Upper lobe of left lung (tissue), 6 donors: Measurements from ENCODE around the gene SLC16A3. TPM values are rescaled to one million over a fixed set of nuclear protein-coding genes. Genes with fewer than 3 reads are reported as not detected.
A peak's percentile ranks its signal among the peaks of the same experiment; 100 is the strongest.

Experiments used
- ATAC-seq, 2 donors: fragments of 200-7000 bp; cut with Tn5 transposase; one replicate each; pipeline ENCODE4 v1.9.1; 2022; ENCODE audit warnings: mild to moderate bottlenecking in 2 of 2, moderate library complexity in 2 of 2; ENCODE audit not compliant: low FRiP score in 2 of 2
- DNase-seq, 2 donors: peaks; one replicate each; pipeline ENCODE4 v3.0.0-alpha.2; 2019 to 2020
- H3K27ac ChIP-seq, 4 donors: fragments of 200-600 bp; sonication (generic); one replicate each; pipeline ENCODE4 v1.5.1; 2016 to 2019
- H3K27me3 ChIP-seq, 4 donors: fragments of 200-600 bp; sonication (generic); one replicate each; pipeline ENCODE4 v1.5.1; 2017 to 2019
- H3K36me3 ChIP-seq, 4 donors: fragments of 200-600 bp; sonication (generic); one replicate each; pipeline ENCODE4 v1.5.1; 2016 to 2019
- H3K4me1 ChIP-seq, 4 donors: fragments of 200-600 bp; sonication (generic); one replicate each; pipeline ENCODE4 v1.5.1; 2018 to 2019
- H3K4me3 ChIP-seq, 4 donors: fragments of 200-600 bp; sonication (generic); one replicate each; pipeline ENCODE4 v1.5.1; 2017 to 2019; ENCODE audit warnings: mild to moderate bottlenecking in 2 of 4, moderate library complexity in 1 of 4
- H3K9me3 ChIP-seq, 4 donors: fragments of 200-600 bp; sonication (generic); one replicate each; pipeline ENCODE4 v1.5.1; 2018 to 2019
- EP300 ChIP-seq, 4 donors: sonication (generic); formaldehyde crosslinking; IDR thresholded peaks; one replicate each; pipeline ENCODE4 v1.5.1; 2017; ENCODE audit warnings: antibody characterized with exemption in 4 of 4, control low read depth in 2 of 4
- POLR2A ChIP-seq, 4 donors: fragments of 450-650 bp; IDR thresholded peaks; one replicate each; pipeline ENCODE4 v1.5.1; 2016 to 2017; ENCODE audit warnings: antibody characterized with exemption in 4 of 4, mild to moderate bottlenecking in 2 of 4
- POLR2AphosphoS5 ChIP-seq, 2 donors: sonication (generic); formaldehyde crosslinking; IDR thresholded peaks; one replicate each; pipeline ENCODE4 v1.5.1; 2017; ENCODE audit warnings: antibody characterized with exemption in 2 of 2
- WGBS, 2 donors: methylation state at CpG; one replicate each; pipeline ENCODE4 v1.1.5; 2017 to 2018; 5-methylcytosine and 5-hydroxymethylcytosine counted together
- total RNA-seq, 6 donors: library from RNA; depleted of rRNA in 4 of 6; stranded (reverse); fragments of >200 nt in 4 of 6; gene quantifications; one replicate each; pipeline versions ENCODE4 v1.1.0 to v1.2.1, GENCODE V29; 2016 to 2021
- TF ChIP-seq, protein P1 (sequence below), 6 experiments: fragments of 450-650 bp in 4 of 6; fragments of 200-600 bp in 2 of 6; sonication (generic) in 2 of 6; IDR thresholded peaks; one replicate each; pipeline ENCODE4 v1.5.1; 2016 to 2019; ENCODE audit warnings: antibody characterized with exemption in 6 of 6
- donor health status: DM: no; HTN: no; CAD: no; lungs with moderate emphysema.
- donor health status: DM: no; HTN: yes; CAD: no; lungs with severe emphysema.

The SLC16A3 gene
- total RNA-seq, 6 donors from 2014 or later: 33.5 to 134 (median 102) TPM

GRCh38 chr17:82272495-82273326 lies 43.9 kb downstream of the SLC16A3 start:
- Histone ChIP-seq H3K27me3 (no peaks in the 10 kb centered on the region), H3K27ac (peak overlapping the region; percentile 96 to 100 (median 98)), H3K4me1 (peaks cover 53 to 63% (median 61%) of the 10 kb centered on the region in 4 donors), H3K4me3 (peak overlapping the region; percentile 70 to 100 (median 84)), H3K9me3 (no peaks in the 10 kb centered on the region), H3K36me3 (peaks cover 2 to 38% (median 19%) of the 10 kb centered on the region in 4 donors)
- WGBS, 2 donors: 1 to 2% methylated on average over 15 of the region's 57 CpGs
- ATAC-seq (peak; percentile 49 to 61), DNase-seq (peak; percentile 77 to 85)
- peak in 1 of 2 donors; percentile 37 for TF ChIP-seq POLR2AphosphoS5 (IDR thresholded peaks at IDR 0.05)
- no peak for TF ChIP-seq EP300 (IDR thresholded peaks at IDR 0.05)
- TF ChIP-seq POLR2A (IDR thresholded peaks at IDR 0.05): peak in 1 of 4 donors; percentile 17

GRCh38 chr17:82273327-82274133 lies 44.7 kb downstream of the SLC16A3 start, which contains the start of gene CSNK1D:
CSNK1D (minus strand) TSS chr17:82273700; CDS start chr17:82273381, 319 bp downstream.
- DNase-seq (peak; percentile 92 to 99), ATAC-seq (peak; percentile 90 to 96)
- no peaks in the 10 kb centered on the region for H3K27me3 ChIP-seq
- WGBS, 2 donors: 7% methylated on average over 35 to 55 of the region's 80 CpGs
- H3K36me3 ChIP-seq: peaks cover 2 to 34% (median 19%) of the 10 kb centered on the region in 4 donors
- H3K4me1 ChIP-seq: peaks cover 45 to 54% (median 52%) of the 10 kb centered on the region in 4 donors
- TF ChIP-seq POLR2AphosphoS5 (IDR thresholded peaks at IDR 0.05) (peak; percentile 83 to 89), EP300 (IDR thresholded peaks at IDR 0.05) (peak in 1 of 4 donors; percentile 26), POLR2A (IDR thresholded peaks at IDR 0.05) (peak; percentile 46 to 92 (median 74))
- TF ChIP-seq, protein P1, sequence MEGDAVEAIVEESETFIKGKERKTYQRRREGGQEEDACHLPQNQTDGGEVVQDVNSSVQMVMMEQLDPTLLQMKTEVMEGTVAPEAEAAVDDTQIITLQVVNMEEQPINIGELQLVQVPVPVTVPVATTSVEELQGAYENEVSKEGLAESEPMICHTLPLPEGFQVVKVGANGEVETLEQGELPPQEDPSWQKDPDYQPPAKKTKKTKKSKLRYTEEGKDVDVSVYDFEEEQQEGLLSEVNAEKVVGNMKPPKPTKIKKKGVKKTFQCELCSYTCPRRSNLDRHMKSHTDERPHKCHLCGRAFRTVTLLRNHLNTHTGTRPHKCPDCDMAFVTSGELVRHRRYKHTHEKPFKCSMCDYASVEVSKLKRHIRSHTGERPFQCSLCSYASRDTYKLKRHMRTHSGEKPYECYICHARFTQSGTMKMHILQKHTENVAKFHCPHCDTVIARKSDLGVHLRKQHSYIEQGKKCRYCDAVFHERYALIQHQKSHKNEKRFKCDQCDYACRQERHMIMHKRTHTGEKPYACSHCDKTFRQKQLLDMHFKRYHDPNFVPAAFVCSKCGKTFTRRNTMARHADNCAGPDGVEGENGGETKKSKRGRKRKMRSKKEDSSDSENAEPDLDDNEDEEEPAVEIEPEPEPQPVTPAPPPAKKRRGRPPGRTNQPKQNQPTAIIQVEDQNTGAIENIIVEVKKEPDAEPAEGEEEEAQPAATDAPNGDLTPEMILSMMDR (IDR thresholded peaks at IDR 0.05): peak in 1 of 6 experiments; percentile 47
- H3K4me3 ChIP-seq: peak within 1 kb of the TSS; percentile 70 to 100 (median 84)
- H3K9me3 ChIP-seq: no peaks in the 10 kb centered on the region
- peak within 1 kb of the TSS; percentile 96 to 100 (median 98) for H3K27ac ChIP-seq

DNA sequence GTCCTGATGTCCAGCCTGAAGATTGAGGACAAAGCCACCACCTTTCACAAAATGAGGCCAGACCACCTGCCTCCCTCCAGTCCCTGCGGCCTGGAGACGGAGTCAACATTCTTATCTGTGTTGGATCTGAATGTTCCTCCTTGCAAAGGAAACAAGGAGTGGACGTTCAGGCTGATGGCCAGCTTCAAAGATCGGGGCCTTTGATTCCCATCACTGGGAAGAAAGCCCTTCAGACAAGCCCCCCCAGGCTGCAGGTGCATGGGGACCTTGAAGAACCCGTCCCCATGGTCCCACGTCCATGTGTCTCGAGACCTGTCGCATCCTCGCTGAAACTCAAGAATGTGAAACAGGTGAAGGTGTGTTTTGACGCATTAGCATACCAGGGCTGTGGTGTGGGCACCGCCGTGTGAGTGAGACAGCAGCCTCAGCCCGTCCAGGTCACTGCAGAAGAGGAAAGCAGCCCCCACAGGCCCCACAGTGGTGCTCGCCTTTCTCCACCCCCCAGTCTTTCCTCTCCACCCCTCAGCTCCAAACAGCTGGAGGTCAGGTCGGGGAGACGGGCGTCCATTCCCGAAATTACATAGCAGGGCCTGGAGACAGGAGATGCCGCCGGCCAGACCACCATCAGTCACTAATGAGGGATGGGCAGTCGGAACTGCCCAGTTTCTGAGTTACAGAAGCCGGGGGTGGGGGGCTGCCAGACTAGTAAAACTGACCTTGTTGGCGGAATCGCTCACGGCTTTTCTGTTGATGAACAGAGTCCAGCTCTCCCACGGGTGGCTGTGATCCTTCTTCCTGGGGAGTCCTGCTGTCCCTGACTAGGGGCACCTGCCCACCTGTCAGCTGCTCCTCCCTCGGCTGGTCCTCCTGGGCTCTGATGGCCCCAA lies 45.5 kb downstream of the SLC16A3 start:
- 71 to 77% methylated on average over 15 to 27 of the region's 27 CpGs for WGBS, 2 donors
- Histone ChIP-seq H3K4me1 (peaks cover 36 to 46% (median 44%) of the 10 kb centered on the region in 4 donors), H3K27ac (peak overlapping the region; percentile 96 to 100 (median 98)), H3K9me3 (no peaks in the 10 kb centered on the region), H3K36me3 (peaks cover 2 to 28% (median 19%) of the 10 kb centered on the region in 4 donors), H3K4me3 (peak overlapping the region; percentile 70 to 100 (median 84)), H3K27me3 (no peaks in the 10 kb centered on the region)
- ATAC-seq (no peak), DNase-seq (no peak)
- TF ChIP-seq POLR2AphosphoS5 (IDR thresholded peaks at IDR 0.05): no peak
- TF ChIP-seq, protein P1 (IDR thresholded peaks at IDR 0.05): no peak
- no peak for TF ChIP-seq EP300 (IDR thresholded peaks at IDR 0.05)
- TF ChIP-seq POLR2A (IDR thresholded peaks at IDR 0.05): no peak

DNA sequence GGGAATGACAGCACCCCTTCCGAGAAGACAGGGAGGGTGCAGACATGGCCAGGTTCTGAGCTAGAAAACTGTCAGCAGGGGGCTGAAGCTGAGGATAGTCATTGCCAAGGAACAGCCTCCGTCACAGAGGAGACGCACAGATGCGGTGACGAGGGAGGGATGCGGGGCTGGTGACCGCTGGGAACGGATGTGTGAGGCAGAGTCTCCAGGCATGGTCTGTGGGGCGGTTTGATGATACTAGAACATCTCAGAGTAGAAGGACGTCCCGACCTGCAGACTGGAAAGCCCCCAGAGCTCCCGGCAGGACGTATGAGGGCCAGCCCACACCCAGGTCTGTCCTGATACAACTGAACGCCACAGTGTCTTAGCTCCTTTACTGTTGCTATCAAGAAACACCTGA lies 46.5 kb downstream of the SLC16A3 start:
- DNase-seq (no peak), ATAC-seq (no peak)
- Histone ChIP-seq H3K9me3 (no peaks in the 10 kb centered on the region), H3K4me1 (peaks cover 27 to 36% (median 35%) of the 10 kb centered on the region in 4 donors), H3K36me3 (peaks cover 2 to 18% (median 13%) of the 10 kb centered on the region in 4 donors), H3K27ac (no peak overlapping the region), H3K4me3 (no peak overlapping the region), H3K27me3 (no peaks in the 10 kb centered on the region)
- TF ChIP-seq POLR2A (IDR thresholded peaks at IDR 0.05) (no peak), POLR2AphosphoS5 (IDR thresholded peaks at IDR 0.05) (no peak), EP300 (IDR thresholded peaks at IDR 0.05) (no peak)
- TF ChIP-seq, protein P1 (IDR thresholded peaks at IDR 0.05): no peak
- 91 to 97% methylated on average over 14 of the region's 14 CpGs for WGBS, 2 donors
